RCC 7860 (cell line): Measurements from ENCODE around the gene MTSS2.
A peak's percentile ranks its signal among the peaks of the same experiment; 100 is the strongest.

Experiments
- DNase-seq: peaks from one replicate; pipeline ENCODE4 v3.0.0-alpha.2; 2015; ENCODE audit warnings: low spot score
- FAIRE-seq: peaks from 2 replicates; lab custom pipeline; 2012; peaks lifted over from hg19 to GRCh38; lab: Jason Lieb, UNC

Gene MTSS2

GRCh38 chr16:70685938-70686375 lies at the start of gene MTSS2:
Gene MTSS2 (minus strand): TSS chr16:70686053. CDS start chr16:70685791, 262 bp downstream.
- FAIRE-seq (no peak), DNase-seq (peak; percentile 58)

GRCh38 chr16:70735141-70735979 lies 49.5 kb upstream of the MTSS2 start:
- DNase-seq, result no peak
- no peak for FAIRE-seq

GRCh38 chr16:70734522-70735095 lies 48.8 kb upstream of the MTSS2 start:
- no peak for DNase-seq
- FAIRE-seq, result no peak

GRCh38 chr16:70730944-70731343 lies 45.1 kb upstream of the MTSS2 start:
- no peak for FAIRE-seq
- no peak for DNase-seq

- DNase-seq (no peak), FAIRE-seq (no peak)
Measured at GRCh38 chr16:70730031-70730430, 44.2 kb upstream of the MTSS2 start.

- FAIRE-seq, result no peak
- DNase-seq, result no peak
Measured at GRCh38 chr16:70729292-70729691, 43.4 kb upstream of the MTSS2 start.

- FAIRE-seq (no peak), DNase-seq (no peak)
Measured at GRCh38 chr16:70728150-70728549, 42.3 kb upstream of the MTSS2 start.

GRCh38 chr16:70726892-70727361 lies 41.1 kb upstream of the MTSS2 start:
- no peak for FAIRE-seq
- DNase-seq, result no peak

GRCh38 chr16:70725912-70726828 lies 40.3 kb upstream of the MTSS2 start:
- FAIRE-seq (no peak), DNase-seq (no peak)

GRCh38 chr16:70725024-70725911 lies 39.4 kb upstream of the MTSS2 start:
- DNase-seq (no peak), FAIRE-seq (no peak)

- no peak for FAIRE-seq
- no peak for DNase-seq
Measured at GRCh38 chr16:70724146-70725023, 38.5 kb upstream of the MTSS2 start.

- FAIRE-seq, result no peak
Measured at GRCh38 chr16:70723740-70724145, 37.9 kb upstream of the MTSS2 start.

GRCh38 chr16:70721202-70721963 lies 35.5 kb upstream of the MTSS2 start:
- DNase-seq, result no peak
- no peak for FAIRE-seq

More at GRCh38 chr16:70723740-70724145, 37.9 kb upstream of the MTSS2 start:
- DNase-seq, result no peak

- no peak for FAIRE-seq
- no peak for DNase-seq
Measured at GRCh38 chr16:70720425-70721201, 34.8 kb upstream of the MTSS2 start.

- no peak for FAIRE-seq
- no peak for DNase-seq
Measured at GRCh38 chr16:70717065-70717464, 31.2 kb upstream of the MTSS2 start.

- peak; percentile 20 for DNase-seq
Measured at GRCh38 chr16:70715860-70716357, 30.1 kb upstream of the MTSS2 start.

GRCh38 chr16:70715055-70715858 lies 29.4 kb upstream of the MTSS2 start:
- DNase-seq (peak; percentile 100), FAIRE-seq (peak; percentile 97)

More at GRCh38 chr16:70715860-70716357, 30.1 kb upstream of the MTSS2 start:
- FAIRE-seq, result no peak
